PC-9 (cell line): ENCODE measurements around the gene ANXA11. TPM values are rescaled to one million over a fixed set of nuclear protein-coding genes. Genes with fewer than 3 reads are reported as not detected.

Source experiments
- BruUV-seq: library from RNA; stranded (reverse); fragments of 400-500 nt; replicated peaks from 2 replicates; lab custom pipeline; 2021; lab: Mats Ljungman, UMichigan
- CTCF ChIA-PET: fragments of 300-600 bp; sonication (Branson Sonifier 250); formaldehyde crosslinking; loops from one replicate; lab custom pipeline; 2022; ENCODE audit warnings: antibody characterized with exemption; lab: Charles Lee
- POLR2A ChIA-PET: fragments of 300-600 bp; sonication (Branson Sonifier 250); formaldehyde crosslinking; loops from one replicate; lab custom pipeline; 2022; ENCODE audit warnings: antibody characterized with exemption; ENCODE audit not compliant: unreplicated experiment; lab: Charles Lee
- DNase-seq, 2 experiments: peaks; one replicate each; pipeline versions ENCODE4 v3.0.0 to v3.0.0-alpha.2; 2015 to 2022; ENCODE audit warnings: mixed read lengths in 1 of 2
- H2AFZ ChIP-seq: fragments of 200-600 bp; sonication (generic); 2 replicates; pipeline ENCODE4 v1.8.1; 2017; ENCODE audit warnings: antibody characterized with exemption
- H3F3A ChIP-seq: fragments of 200-600 bp; sonication (generic); 2 replicates; pipeline ENCODE4 v1.8.1; 2017; ENCODE audit warnings: antibody characterized with exemption, mild to moderate bottlenecking, low read depth; ENCODE audit not compliant: insufficient read depth
- H3K27ac ChIP-seq: fragments of 200-600 bp; sonication (generic); 2 replicates; pipeline ENCODE4 v1.6.1; 2016; ENCODE audit warnings: mixed run types
- H3K27me3 ChIP-seq: fragments of 200-600 bp; sonication (generic); 2 replicates; pipeline ENCODE4 v1.6.1; 2016; ENCODE audit warnings: low read depth, mixed run types; ENCODE audit not compliant: insufficient read depth
- H3K36me3 ChIP-seq: fragments of 200-600 bp; sonication (generic); 2 replicates; pipeline ENCODE4 v1.6.1; 2016; ENCODE audit warnings: low read depth, mixed run types
- H3K4me1 ChIP-seq: fragments of 200-600 bp; sonication (generic); replicated peaks from 2 replicates; pipeline ENCODE4 v1.6.1; 2016; ENCODE audit warnings: mixed run types; ENCODE audit not compliant: insufficient read depth
- H3K4me2 ChIP-seq: fragments of 200-600 bp; sonication (generic); 2 replicates; pipeline ENCODE4 v1.6.1; 2017; ENCODE audit warnings: mixed run types
- H3K4me3 ChIP-seq: fragments of 200-600 bp; sonication (generic); 2 replicates; pipeline ENCODE4 v1.6.1; 2016; ENCODE audit warnings: mixed run types
- H3K79me2 ChIP-seq: fragments of 200-600 bp; sonication (generic); 2 replicates; pipeline ENCODE4 v1.6.1; 2017; ENCODE audit warnings: low read depth, mixed run types
- H3K9me2 ChIP-seq: fragments of 200-600 bp; sonication (generic); 2 replicates; pipeline ENCODE4 v1.8.1; 2017; ENCODE audit warnings: mild to moderate bottlenecking; ENCODE audit not compliant: insufficient read depth
- H3K9me3 ChIP-seq: fragments of 200-600 bp; sonication (generic); 2 replicates; pipeline ENCODE4 v1.8.1; 2016; ENCODE audit warnings: low read depth; ENCODE audit not compliant: insufficient read depth
- H4K20me1 ChIP-seq: fragments of 200-600 bp; sonication (generic); 2 replicates; pipeline ENCODE4 v1.8.1; 2017; ENCODE audit not compliant: insufficient read depth
- CTCF ChIP-seq: fragments of 200-600 bp; sonication (generic); conservative IDR thresholded peaks from 2 replicates; pipeline ENCODE4 v1.6.1; 2017; ENCODE audit warnings: mixed run types, antibody characterized with exemption, mild to moderate bottlenecking, moderate library complexity
- EZH2 ChIP-seq: fragments of 200-600 bp; sonication (generic); IDR thresholded peaks from 2 replicates; pipeline ENCODE4 v1.8.0; 2017; ENCODE audit warnings: antibody characterized with exemption, low read depth
- intact Hi-C: fragments of 100-400 bp; cut with micrococcal nuclease; formaldehyde crosslinking; loops from one replicate; pipeline ENCODE4 v1.10.0; 2022; ENCODE audit not compliant: unreplicated experiment
- total RNA-seq: library from RNA; stranded (reverse); gene quantifications from 2 replicates; pipeline ENCODE4 v1.2.3, GENCODE V29; 2021

The ANXA11 gene
- total RNA-seq, 1 experiment from 2014 or later = 318 TPM

GRCh38 chr10:80118669-80119068, 86.7 kb downstream of the ANXA11 start:
- POLR2A ChIA-PET = no interaction called here
- H3K9me2 ChIP-seq = no peaks in the 10 kb centered on the region
- CTCF ChIA-PET = interaction anchor here (0.7 kb wide), 1 partner anchor 16 kb away, joined by 3 read pairs; no protein-coding TSS in a partner anchor
- H3K27me3 ChIP-seq = no peaks in the 10 kb centered on the region
- no peak for DNase-seq
- H3K4me3 ChIP-seq = no peak overlapping the region
- intact Hi-C loops = no loop called here
- H2AFZ ChIP-seq = no peak overlapping the region
- H3K4me1 ChIP-seq = 0 out of 2 replicates have a peak, but pooled peaks cover 5% of the 10 kb centered on the region
- H4K20me1 ChIP-seq = no peaks in the 10 kb centered on the region
- TF ChIP-seq CTCF (no peak), EZH2 (no peak)
- H3K79me2 ChIP-seq = no peaks in the 10 kb centered on the region
- H3K27ac ChIP-seq = no peak overlapping the region
- no peaks in the 10 kb centered on the region for H3F3A ChIP-seq
- H3K4me2 ChIP-seq = no peak overlapping the region
- no peaks in the 10 kb centered on the region for H3K36me3 ChIP-seq
- no TSS peak for BruUV-seq
- H3K9me3 ChIP-seq = no peaks in the 10 kb centered on the region

- no peak overlapping the region for H3K4me3 ChIP-seq
- peaks cover 18% of the 10 kb centered on the region; the same call in 1 of the 2 replicates for H3K9me3 ChIP-seq
- H3K36me3 ChIP-seq = no peaks in the 10 kb centered on the region
- H4K20me1 ChIP-seq = no peaks in the 10 kb centered on the region
- H3K79me2 ChIP-seq = no peaks in the 10 kb centered on the region
- 0 out of 2 replicates have a peak overlapping the region, but pooled peaks have one; percentile 46 for H2AFZ ChIP-seq
- no peaks in the 10 kb centered on the region for H3K9me2 ChIP-seq
- H3K4me2 ChIP-seq = peak overlapping the region; percentile 43; the same call in 1 of the 2 replicates
- H3F3A ChIP-seq = no peaks in the 10 kb centered on the region
- intact Hi-C loops = no loop called here
- no peaks in the 10 kb centered on the region for H3K27me3 ChIP-seq
- TF ChIP-seq EZH2 (no peak), CTCF (no peak)
- CTCF ChIA-PET = no interaction called here
- POLR2A ChIA-PET = no interaction called here
- no TSS peak for BruUV-seq
- H3K4me1 ChIP-seq = 0 out of 2 replicates have a peak, but pooled peaks cover 6% of the 10 kb centered on the region
- H3K27ac ChIP-seq = no peak overlapping the region
- no peak for DNase-seq
These were observed 94.4 kb downstream of the ANXA11 start for GRCh38 chr10:80110986-80111385.

- no peak for DNase-seq
- intact Hi-C loops = no loop called here
These were observed 96.6 kb downstream of the ANXA11 start for GRCh38 chr10:80108576-80109239.

More at GRCh38 chr10:80108576-80109239, 96.6 kb downstream of the ANXA11 start:
- BruUV-seq = no TSS peak
- H2AFZ ChIP-seq = no peak overlapping the region
- ChIA-PET CTCF (no interaction called here), POLR2A (no interaction called here)
- no peaks in the 10 kb centered on the region for H3K9me2 ChIP-seq
- no peaks in the 10 kb centered on the region for H3K27me3 ChIP-seq
- no peak overlapping the region for H3K4me3 ChIP-seq
- no peak overlapping the region for H3K27ac ChIP-seq
- H3K36me3 ChIP-seq = no peaks in the 10 kb centered on the region
- H4K20me1 ChIP-seq = no peaks in the 10 kb centered on the region
- TF ChIP-seq EZH2 = no peak
- no peak for TF ChIP-seq CTCF
- no peaks in the 10 kb centered on the region for H3F3A ChIP-seq
- no peak overlapping the region for H3K4me2 ChIP-seq
- H3K4me1 ChIP-seq = 0 out of 2 replicates have a peak, but pooled peaks cover 6% of the 10 kb centered on the region
- H3K79me2 ChIP-seq = no peaks in the 10 kb centered on the region
- peaks cover 18% of the 10 kb centered on the region; the same call in 1 of the 2 replicates for H3K9me3 ChIP-seq
